Body of pancreas (tissue), 4 donors: ENCODE results near the gene DGKE.

Experiments
- CTCF ChIP-seq, 7 experiments: fragments of 450-650 bp in 4 of 7; fragments of 200-600 bp in 3 of 7; sonication (generic) in 3 of 7; IDR thresholded peaks; one replicate each; pipeline ENCODE4 v1.5.1; 2016 to 2019; ENCODE audit warnings: antibody characterized with exemption in 7 of 7
- POLR2A ChIP-seq, 3 donors: fragments of 450-650 bp; IDR thresholded peaks; one replicate each; pipeline ENCODE4 v1.6.1; 2016; ENCODE audit warnings: antibody characterized with exemption in 3 of 3, mild to moderate bottlenecking in 2 of 3

GRCh38 chr17:56810343-56810742 is 23.6 kb upstream of the DGKE start:
- TF ChIP-seq CTCF (IDR thresholded peaks at IDR 0.05) (no peak), POLR2A (IDR thresholded peaks at IDR 0.05) (no peak)
